HepG2 (cell line): ENCODE results near the gene IWS1. TPM values are rescaled to one million over a fixed set of nuclear protein-coding genes. Genes with fewer than 3 reads are reported as not detected.

ENCODE experiments used
- BCLAF1 ChIP-seq: fragments of 450-650 bp; IDR thresholded peaks from 2 replicates; pipeline ENCODE4 v1.6.1; 2017; ENCODE audit warnings: mild to moderate bottlenecking
- CENPX ChIP-seq: sonication (generic); formaldehyde crosslinking; IDR thresholded peaks from 2 replicates; pipeline ENCODE4 v1.9.0; 2021; ENCODE audit warnings: mild to moderate bottlenecking, missing genetic modification reagents, moderate library complexity
- CSRNP2 ChIP-seq: sonication (generic); formaldehyde crosslinking; conservative IDR thresholded peaks from 2 replicates; pipeline ENCODE4 v1.8.0; 2022; ENCODE audit warnings: low read depth, missing genetic modification reagents
- DNMT1 ChIP-seq: sonication (generic); formaldehyde crosslinking; IDR thresholded peaks from 2 replicates; pipeline ENCODE4 v1.5.1; 2020; ENCODE audit warnings: mild to moderate bottlenecking, missing genetic modification reagents
- EEA1 ChIP-seq: sonication (generic); formaldehyde crosslinking; IDR thresholded peaks from 2 replicates; pipeline ENCODE4 v1.5.1; 2020; ENCODE audit warnings: mild to moderate bottlenecking, missing genetic modification reagents, borderline replicate concordance
- FOXA1 ChIP-seq, 2 experiments: fragments of 450-650 bp in 1 of 2; sonication (generic) in 1 of 2; formaldehyde crosslinking in 1 of 2; IDR thresholded peaks; 2 replicates each; pipeline versions ENCODE4 v1.4.0 to v1.6.1; 2016 to 2020; ENCODE audit warnings: missing genetic modification reagents in 1 of 2
- ZBTB2 ChIP-seq: sonication (generic); formaldehyde crosslinking; IDR thresholded peaks from 2 replicates; pipeline ENCODE4 v1.8.0; 2022; ENCODE audit warnings: low read depth, missing genetic modification reagents
- ZBTB33 ChIP-seq: sonication (generic); formaldehyde crosslinking; IDR thresholded peaks from 2 replicates; pipeline ENCODE4 v1.4.0; 2020; ENCODE audit warnings: missing genetic modification reagents
- ZMYM2 ChIP-seq: sonication (generic); formaldehyde crosslinking; IDR thresholded peaks from 2 replicates; pipeline ENCODE4 v1.8.0; 2022; ENCODE audit warnings: mild to moderate bottlenecking, missing genetic modification reagents
- ZNF607 ChIP-seq: sonication (generic); formaldehyde crosslinking; IDR thresholded peaks from 2 replicates; pipeline ENCODE4 v1.5.1; 2020; ENCODE audit warnings: missing genetic modification reagents, mild to moderate bottlenecking, borderline replicate concordance
- ZNF619 ChIP-seq: sonication (generic); formaldehyde crosslinking; IDR thresholded peaks from 2 replicates; pipeline ENCODE4 v1.4.0; 2020; ENCODE audit warnings: mild to moderate bottlenecking, missing genetic modification reagents
- ZNF784 ChIP-seq: sonication (generic); formaldehyde crosslinking; IDR thresholded peaks from 2 replicates; pipeline ENCODE4 v1.5.1; 2020; ENCODE audit warnings: missing genetic modification reagents, mild to moderate bottlenecking, borderline replicate concordance
- polyA plus RNA-seq, 8 experiments: library from polyadenylated mRNA; depleted of rRNA in 3 of 8; stranded (reverse) in 7 of 8; unstranded in 1 of 8; fragments of >200 nt; fragmentation: Illumina TruSeq in 4 of 8; extraction: Trizol in 4 of 8; gene quantifications; 2 replicates each; pipeline versions ENCODE4 v1.2.1 to v1.2.3, GENCODE V29; 2011 to 2016; ENCODE audit warnings: low read depth in 4 of 8, missing spikeins in 1 of 8, mixed read lengths in 1 of 8; ENCODE audit not compliant: insufficient read depth in 1 of 8
- total RNA-seq, 5 experiments: library from RNA; depleted of rRNA; stranded (reverse); fragments of >200 nt; fragmentation: Illumina TruSeq; extraction: Trizol; gene quantifications; 2 replicates each; pipeline ENCODE4 v1.2.3, GENCODE V29; 2016; ENCODE audit warnings: low read depth in 1 of 5

Gene IWS1
- total and polyA plus RNA-seq, 2 of the 13 experiments (the other 11 are each of a cell fraction or from before 2014, with no cell fraction given), result 28.9 to 62.3 TPM

- TF ChIP-seq ZBTB33 (CRISPR knock-in tag) (peak; percentile 85), DNMT1 (CRISPR knock-in tag) (no peak; the same call in 1 of the 2 replicates), CSRNP2 (CRISPR knock-in tag) (no peak), ZBTB2 (CRISPR knock-in tag) (no peak), FOXA1 (IDR thresholded peaks at IDR 0.05) (no peak), FOXA1 (CRISPR knock-in tag; IDR thresholded peaks at IDR 0.05) (0 out of 2 replicates have a peak, but pooled peaks have one; percentile 23), EEA1 (CRISPR knock-in tag) (0 out of 2 replicates have a peak, but pooled peaks have one; percentile 15), BCLAF1 (no peak), ZNF607 (CRISPR knock-in tag) (peak; percentile 58; the same call in 1 of the 2 replicates), ZMYM2 (CRISPR knock-in tag) (0 out of 2 replicates have a peak, but pooled peaks have one; percentile 48), CENPX (CRISPR knock-in tag) (no peak), ZNF619 (CRISPR knock-in tag) (0 out of 2 replicates have a peak, but pooled peaks have one; percentile 25), ZNF784 (0 out of 2 replicates have a peak, but pooled peaks have one; percentile 55)
Observed at GRCh38 chr2:127453392-127454171, 72.7 kb downstream of the IWS1 start (continued).
